Tibial artery (tissue), 4 donors: ENCODE results near the gene CDH4.

Experiments
- DNase-seq, 2 donors: peaks; one replicate each; pipeline ENCODE4 v3.0.0-alpha.2; 2019
- H3K27ac ChIP-seq, 2 donors: fragments of 200-600 bp; sonication (generic) in 1 of 2; 1 replicate in 1 of 2; 2 replicates in 1 of 2; pipeline ENCODE4 v1.5.1; 2018 to 2019; ENCODE audit warnings: mild to moderate bottlenecking in 1 of 2
- H3K27me3 ChIP-seq, 2 donors: fragments of 200-600 bp; sonication (generic) in 1 of 2; one replicate each; pipeline versions ENCODE4 v1.5.1 to v1.6.0; 2016 to 2019
- H3K36me3 ChIP-seq, 3 donors: fragments of 200-600 bp; sonication (generic) in 2 of 3; one replicate each; pipeline ENCODE4 v1.5.1; 2016 to 2019; ENCODE audit warnings: mild to moderate bottlenecking in 2 of 3
- H3K4me1 ChIP-seq, 4 donors: fragments of 200-600 bp; sonication (generic) in 2 of 4; 1 replicate in 3 of 4; 2 replicates in 1 of 4; pipeline ENCODE4 v1.5.1; 2016 to 2019
- H3K4me3 ChIP-seq, 2 donors: fragments of 200-600 bp; sonication (generic) in 1 of 2; 1 replicate in 1 of 2; 2 replicates in 1 of 2; pipeline ENCODE4 v1.5.1; 2018 to 2019; ENCODE audit warnings: mild to moderate bottlenecking in 2 of 2
- H3K9me3 ChIP-seq, 3 donors: fragments of 200-600 bp; sonication (generic) in 1 of 3; one replicate each; pipeline ENCODE4 v1.5.1; 2016 to 2019
- CTCF ChIP-seq, 2 experiments: fragments of 200-600 bp in 1 of 2; fragments of 450-650 bp in 1 of 2; IDR thresholded peaks; one replicate each; pipeline ENCODE4 v1.5.1; 2017 to 2019; ENCODE audit warnings: antibody characterized with exemption in 2 of 2, mild to moderate bottlenecking in 1 of 2, moderate library complexity in 1 of 2
- intact Hi-C: fragments of 100-400 bp; cut with DNase I; formaldehyde crosslinking; loops from one replicate; pipeline ENCODE4 v1.15.0; 2023; ENCODE audit warnings: low total_unique reads

The CDH4 gene

DNA sequence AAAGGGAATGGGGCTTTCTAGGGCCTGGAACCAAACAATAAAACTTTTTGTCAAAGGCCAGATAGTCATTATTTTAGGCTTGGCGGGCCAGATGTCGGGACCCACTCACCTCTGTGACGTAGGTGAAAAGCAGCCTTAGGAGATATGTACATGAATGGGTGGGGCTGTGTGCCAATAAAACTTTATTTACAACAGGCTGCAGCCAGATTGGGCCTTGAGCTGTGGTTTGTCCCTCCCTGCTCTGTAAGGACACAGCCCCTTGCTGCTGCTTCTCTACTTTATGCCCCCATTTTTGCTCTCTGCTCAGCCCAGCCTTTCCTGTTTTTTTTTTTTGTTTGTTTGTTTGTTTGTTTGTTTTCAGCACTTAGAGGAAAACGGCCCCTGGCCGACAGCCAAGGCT is 32.7 kb downstream of the CDH4 start:
- Histone ChIP-seq H3K4me1 (no peaks in the 10 kb centered on the region), H3K27ac (no peak overlapping the region), H3K36me3 (no peaks in the 10 kb centered on the region), H3K4me3 (no peak overlapping the region), H3K27me3 (peaks cover 0 to 17% of the 10 kb centered on the region in 2 donors), H3K9me3 (no peaks in the 10 kb centered on the region)
- no peak for TF ChIP-seq CTCF (IDR thresholded peaks at IDR 0.05)
- intact Hi-C loops = no loop called here
- DNase-seq = no peak

- H3K36me3 ChIP-seq = no peaks in the 10 kb centered on the region
- no peak overlapping the region for H3K27ac ChIP-seq
- no peak overlapping the region for H3K4me3 ChIP-seq
- no peaks in the 10 kb centered on the region for H3K4me1 ChIP-seq
- DNase-seq = no peak
- intact Hi-C loops = no loop called here
- H3K9me3 ChIP-seq = no peaks in the 10 kb centered on the region
- peaks cover 0 to 12% of the 10 kb centered on the region in 2 donors for H3K27me3 ChIP-seq
- TF ChIP-seq CTCF (IDR thresholded peaks at IDR 0.05) = no peak
Observed at GRCh38 chr20:61285152-61285645, 33.1 kb downstream of the CDH4 start.

GRCh38 chr20:61285691-61286090 is 33.6 kb downstream of the CDH4 start:
- intact Hi-C loops = no loop called here
- no peak overlapping the region for H3K27ac ChIP-seq
- no peaks in the 10 kb centered on the region for H3K36me3 ChIP-seq
- DNase-seq = no peak
- TF ChIP-seq CTCF (IDR thresholded peaks at IDR 0.05) = no peak
- H3K4me3 ChIP-seq = no peak overlapping the region
- H3K4me1 ChIP-seq = no peaks in the 10 kb centered on the region
- H3K27me3 ChIP-seq = peaks cover 0 to 11% of the 10 kb centered on the region in 2 donors
- no peaks in the 10 kb centered on the region for H3K9me3 ChIP-seq

DNA sequence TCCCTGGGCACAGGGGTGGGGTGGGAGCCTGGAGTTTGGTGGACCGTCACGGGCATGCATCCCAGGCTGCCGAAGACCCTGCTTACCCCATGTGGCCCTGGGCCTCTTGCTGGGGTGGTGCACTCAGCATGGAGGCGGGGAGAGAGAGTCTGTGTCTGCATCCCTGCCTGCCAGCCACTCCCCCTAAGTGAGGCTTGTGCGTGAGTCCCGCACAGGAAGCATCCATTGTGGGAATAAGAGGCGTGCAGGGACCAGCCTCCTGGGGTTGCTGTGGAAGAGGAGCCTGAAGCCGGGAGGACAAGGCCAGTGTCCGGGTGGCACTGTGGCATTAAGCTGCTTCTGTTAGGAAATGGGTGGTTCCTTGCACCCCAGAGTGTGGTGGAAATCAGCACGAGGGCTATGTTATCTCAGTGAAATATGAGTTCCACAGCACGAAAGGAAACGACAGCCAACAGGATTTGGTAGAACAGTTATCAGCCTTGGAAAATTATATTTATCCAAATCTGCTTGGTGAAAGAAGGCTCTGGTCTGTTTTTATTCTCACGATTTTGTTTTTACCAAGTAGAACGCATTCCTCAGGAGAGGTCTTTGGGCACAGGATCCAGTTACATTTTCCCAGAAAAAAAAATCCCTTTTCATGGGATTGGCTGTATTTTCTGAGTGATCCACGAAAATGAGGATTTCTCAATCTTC is 35.7 kb downstream of the CDH4 start:
- TF ChIP-seq CTCF (IDR thresholded peaks at IDR 0.05) = no peak
- intact Hi-C loops = no loop called here
- Histone ChIP-seq H3K9me3 (no peaks in the 10 kb centered on the region), H3K4me1 (no peaks in the 10 kb centered on the region), H3K27me3 (peaks cover 0 to 11% of the 10 kb centered on the region in 2 donors), H3K4me3 (no peak overlapping the region), H3K27ac (no peak overlapping the region), H3K36me3 (no peaks in the 10 kb centered on the region)
- no peak for DNase-seq

- Histone ChIP-seq H3K27me3 (peaks cover 0 to 17% of the 10 kb centered on the region in 2 donors), H3K4me3 (no peak overlapping the region), H3K27ac (no peak overlapping the region), H3K36me3 (no peaks in the 10 kb centered on the region), H3K4me1 (no peaks in the 10 kb centered on the region), H3K9me3 (no peaks in the 10 kb centered on the region)
- no peak for TF ChIP-seq CTCF (IDR thresholded peaks at IDR 0.05)
- intact Hi-C loops = no loop called here
- no peak for DNase-seq
Observed at GRCh38 chr20:61288331-61288784, 36.3 kb downstream of the CDH4 start.
